Activated gamma-delta T cell treated with Interleukin-2 at 50 U/mL for 16 hours (primary cell): ENCODE measurements around the gene SPNS2.
"Not testable (repeated sequence)": the region's sequence is repeated elsewhere in the genome, so short reads cannot be mapped to it uniquely, and the experiment has no call there.

Experiments used
- DNase-seq: peaks from one replicate; pipeline ENCODE4 v3.0.0-alpha.2; 2020

SPNS2 gene

DNA sequence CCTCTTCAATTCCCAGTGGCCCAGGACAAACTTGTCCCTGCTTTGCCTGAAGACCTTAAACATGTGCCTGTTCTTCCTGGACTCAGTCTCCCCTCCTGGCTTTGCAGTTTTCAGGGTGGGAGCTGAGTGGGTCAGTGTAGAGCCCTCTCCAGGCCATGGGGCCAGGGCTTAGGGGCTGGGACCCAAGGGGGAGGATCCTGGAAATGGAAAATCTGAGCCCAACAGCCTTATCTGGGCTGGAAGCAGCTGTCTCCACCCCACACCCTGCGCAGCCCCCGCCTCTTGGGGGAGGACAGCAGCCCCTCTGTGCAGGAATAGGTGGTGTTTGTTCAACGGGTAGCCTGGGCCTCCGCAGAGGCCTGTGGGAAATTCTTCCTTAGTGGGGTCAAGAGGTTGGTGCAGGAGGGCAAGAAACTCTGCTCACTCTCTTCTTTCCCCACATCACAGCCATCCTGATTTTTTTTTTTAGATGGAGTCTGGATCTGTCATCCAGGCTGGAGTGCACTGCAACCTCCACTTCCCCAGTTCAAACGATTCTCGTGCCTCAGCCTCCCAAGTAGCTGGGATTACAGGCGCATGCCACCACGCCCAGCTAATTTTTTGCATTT, 78.8 kb downstream of the SPNS2 start:
- DNase-seq = no peak

DNA sequence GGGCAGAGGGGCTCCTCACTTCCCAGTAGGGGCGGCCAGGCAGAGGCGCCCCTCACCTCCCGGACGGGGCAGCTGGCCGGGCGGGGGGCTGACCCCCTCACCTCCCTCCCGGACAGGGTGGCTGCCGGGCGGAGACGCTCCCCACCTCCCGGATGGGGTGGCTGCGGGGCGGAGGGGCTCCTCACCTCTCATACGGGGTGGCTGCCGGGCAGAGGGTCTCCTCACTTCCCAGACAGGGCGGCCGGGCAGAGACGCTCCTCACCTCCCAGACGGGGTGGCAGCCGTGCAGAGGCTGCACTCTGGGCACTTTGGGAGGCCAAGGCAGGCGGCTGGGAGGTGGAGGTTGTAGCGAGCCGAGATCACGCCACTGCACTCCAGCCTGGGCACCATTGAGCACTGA, 79.7 kb downstream of the SPNS2 start:
- not testable (repeated sequence) for DNase-seq

DNA sequence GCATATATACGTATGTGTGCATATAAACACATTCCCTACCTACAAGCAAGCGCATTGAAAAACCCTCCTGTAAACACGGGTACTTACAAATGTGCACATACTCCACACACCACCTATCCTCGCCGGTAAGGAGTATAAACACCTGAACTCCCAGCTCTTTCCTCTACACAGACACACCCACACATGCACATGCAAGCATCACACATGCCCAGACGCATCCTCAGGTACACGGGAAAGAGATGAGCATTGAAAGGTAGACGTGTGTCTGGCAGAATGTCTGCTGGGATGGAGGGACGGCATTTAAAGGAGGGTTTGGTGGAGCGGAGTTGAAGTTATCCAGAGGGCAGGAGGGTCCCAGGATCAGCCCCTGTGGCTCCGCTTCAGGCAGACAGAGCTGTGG, 81.0 kb downstream of the SPNS2 start:
- no peak for DNase-seq

DNA sequence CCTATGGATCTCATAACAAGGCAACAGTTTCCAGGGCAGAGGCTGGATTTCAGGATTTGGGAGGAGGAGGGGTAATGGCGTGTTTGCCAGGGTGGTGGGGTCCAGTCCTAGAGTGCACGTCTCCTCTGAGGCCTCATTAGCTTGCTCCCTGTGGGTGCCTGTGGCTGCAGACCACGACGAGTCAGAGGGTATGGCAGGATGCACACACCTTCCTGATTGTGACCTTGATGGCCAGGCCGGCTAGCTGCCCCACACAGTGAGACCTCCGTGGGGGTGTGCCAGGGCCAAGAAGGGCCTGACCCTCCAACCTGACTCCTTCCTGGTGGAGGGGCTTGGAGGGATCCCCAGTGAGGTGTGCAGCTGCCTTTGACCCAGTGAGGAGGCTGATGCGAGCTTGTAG, 81.6 kb downstream of the SPNS2 start:
- DNase-seq = no peak

DNA sequence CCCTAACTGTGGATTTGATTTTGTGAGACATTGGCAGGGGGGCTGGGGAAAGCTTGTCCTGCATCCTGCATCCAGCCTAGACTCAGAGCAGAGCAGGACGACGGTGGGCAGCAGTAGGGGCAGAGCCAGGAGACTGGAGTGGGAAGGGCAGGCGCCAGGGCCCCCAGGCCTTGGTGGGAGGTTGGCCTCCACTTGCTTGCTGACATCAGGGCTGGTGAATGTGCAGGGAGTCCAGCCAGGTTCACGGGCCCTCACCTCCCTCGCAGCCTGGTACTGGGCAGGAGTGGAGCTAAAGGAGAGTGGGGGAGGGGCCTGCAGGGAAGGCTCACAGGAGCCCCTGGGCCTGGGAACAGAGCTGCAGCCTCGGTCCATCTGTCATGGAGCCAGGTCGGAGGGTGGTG, 83.4 kb downstream of the SPNS2 start:
- DNase-seq = no peak

DNA sequence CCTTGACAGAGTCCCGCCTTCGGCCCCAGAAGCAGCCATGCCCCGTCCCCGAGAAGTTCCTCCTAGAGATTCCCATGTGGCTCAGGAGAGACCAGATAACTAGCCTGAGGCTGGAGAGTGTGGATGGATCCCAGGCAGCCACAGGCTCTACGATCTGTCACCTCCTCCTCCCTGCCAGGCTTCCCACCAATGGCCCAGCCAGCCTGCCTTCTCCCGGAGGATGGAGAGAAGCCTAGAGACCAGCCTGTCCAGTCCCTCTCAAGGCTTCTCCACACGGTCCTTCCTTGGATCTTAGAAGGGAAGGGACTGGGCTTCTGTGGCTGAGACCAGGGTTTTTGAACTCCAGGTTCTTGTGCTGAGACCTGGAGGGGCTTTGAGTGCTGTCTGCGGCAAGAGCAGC, 84.0 kb downstream of the SPNS2 start:
- no peak for DNase-seq

DNA sequence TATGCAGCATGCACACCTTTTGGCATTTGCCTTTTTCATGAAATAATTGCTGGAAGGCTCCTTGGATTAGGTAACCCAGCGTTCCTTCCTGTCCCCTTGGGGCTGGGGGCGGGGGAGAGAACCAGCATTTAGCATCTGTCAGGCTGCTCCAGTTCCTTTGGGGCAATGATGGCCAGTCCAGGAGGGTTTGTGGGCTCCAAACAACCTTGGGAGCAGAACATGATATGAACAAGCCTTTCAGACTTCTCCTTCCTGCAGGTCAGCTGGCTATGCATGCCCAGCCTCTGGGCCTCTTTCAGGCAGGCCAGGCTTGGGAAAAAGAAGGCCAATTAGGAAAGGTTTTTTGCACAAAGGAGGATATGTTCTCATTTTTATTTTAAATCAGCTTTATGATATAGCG, 84.5 kb downstream of the SPNS2 start:
- no peak for DNase-seq

DNA sequence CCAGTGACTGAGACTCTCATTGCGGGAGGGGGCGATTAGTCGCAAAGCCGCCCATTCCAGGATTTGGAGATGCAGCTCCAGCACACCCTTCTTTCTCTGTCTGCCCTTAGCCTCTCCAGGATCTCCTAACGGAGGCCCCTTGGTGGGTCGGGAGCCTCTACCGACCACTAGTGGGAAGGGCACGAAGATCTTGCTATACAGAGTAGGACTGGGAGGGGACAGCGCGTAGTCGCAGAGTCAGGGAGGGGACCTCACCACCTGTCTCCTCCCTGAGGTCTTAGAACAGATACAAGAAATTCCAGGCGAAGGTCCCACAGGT, 85.1 kb downstream of the SPNS2 start:
- no peak for DNase-seq

DNA sequence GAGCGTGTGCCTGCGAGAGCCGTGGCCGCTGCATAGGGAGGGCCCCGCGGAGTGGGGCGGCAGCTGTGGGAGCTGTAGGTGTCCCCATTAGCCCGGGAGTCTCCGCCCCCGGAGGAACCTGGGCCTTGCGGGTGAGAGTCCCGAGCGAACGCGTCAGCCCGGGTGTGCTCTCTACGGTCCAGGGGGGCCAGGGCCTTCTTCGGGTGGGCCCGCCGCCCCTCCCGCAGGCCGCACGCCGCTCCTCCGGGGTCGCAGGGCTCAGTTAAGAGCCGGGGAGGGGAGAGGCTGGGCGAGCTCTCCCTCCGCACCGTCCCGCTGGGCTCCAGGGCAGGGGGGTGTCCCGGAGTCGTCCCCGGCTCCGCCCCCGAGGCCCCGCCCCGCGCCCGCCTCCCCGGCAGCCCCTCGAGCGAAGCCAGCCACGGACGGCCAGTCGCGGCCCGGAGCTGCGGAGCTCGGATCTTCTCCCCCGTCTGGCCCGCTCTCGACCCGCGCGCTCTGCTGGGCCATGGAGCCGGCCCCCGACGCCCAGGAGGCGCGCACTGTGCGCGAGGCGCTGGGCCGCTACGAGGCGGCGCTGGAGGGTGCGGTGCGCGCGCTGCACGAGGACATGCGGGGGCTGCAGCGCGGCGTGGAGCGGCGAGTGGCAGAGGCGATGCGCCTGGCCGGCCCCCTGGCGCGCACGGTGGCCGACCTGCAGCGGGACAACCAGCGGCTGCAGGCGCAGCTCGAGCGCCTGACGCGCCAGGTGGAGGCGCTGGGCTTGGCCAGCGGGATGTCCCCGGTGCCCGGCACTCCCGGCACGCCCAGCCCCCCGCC, 85.6 kb downstream of the SPNS2 start, which contains the start of gene SMTNL2:
Gene SMTNL2, plus strand, starts transcription at position 429 of the 816 bp plus-strand sequence. Its CDS starts 77 bp downstream, at position 506.
- DNase-seq = no peak

DNA sequence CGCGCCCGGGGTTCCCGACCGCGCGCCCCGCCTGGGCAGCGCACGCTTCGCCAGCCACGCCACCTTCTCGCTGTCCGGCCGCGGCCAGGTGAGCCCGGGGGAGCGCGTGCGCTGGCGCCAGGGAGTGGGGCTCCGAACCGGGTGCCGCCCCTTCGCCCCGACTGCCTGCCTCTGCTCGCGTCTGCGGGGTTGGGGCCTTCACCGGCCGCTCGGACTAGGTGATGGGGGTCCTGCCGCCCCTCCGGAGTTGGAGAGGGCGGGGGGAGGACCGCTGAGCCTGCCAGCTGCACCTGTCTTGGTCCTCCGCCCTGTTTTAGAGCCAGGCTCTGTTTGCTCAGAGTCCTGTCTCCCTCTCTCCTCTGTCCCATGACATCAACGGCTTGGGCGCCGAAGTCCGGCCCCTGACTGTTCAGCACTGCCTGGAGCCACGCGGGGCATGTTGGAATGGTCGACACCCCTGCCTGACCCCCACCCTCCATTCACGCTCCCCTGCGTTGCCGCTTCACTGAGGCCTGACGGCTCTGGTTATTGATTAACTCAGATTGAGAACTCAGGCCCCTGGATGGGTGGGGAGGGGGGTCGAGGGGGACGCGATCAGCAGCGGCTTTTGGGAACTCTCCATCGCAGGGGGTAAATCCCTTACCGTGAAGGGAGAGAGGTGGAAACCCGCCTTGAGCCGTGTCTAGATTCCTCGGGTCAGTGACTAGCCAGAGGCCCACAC, 86.4 kb downstream of the SPNS2 start:
- DNase-seq = no peak

DNA sequence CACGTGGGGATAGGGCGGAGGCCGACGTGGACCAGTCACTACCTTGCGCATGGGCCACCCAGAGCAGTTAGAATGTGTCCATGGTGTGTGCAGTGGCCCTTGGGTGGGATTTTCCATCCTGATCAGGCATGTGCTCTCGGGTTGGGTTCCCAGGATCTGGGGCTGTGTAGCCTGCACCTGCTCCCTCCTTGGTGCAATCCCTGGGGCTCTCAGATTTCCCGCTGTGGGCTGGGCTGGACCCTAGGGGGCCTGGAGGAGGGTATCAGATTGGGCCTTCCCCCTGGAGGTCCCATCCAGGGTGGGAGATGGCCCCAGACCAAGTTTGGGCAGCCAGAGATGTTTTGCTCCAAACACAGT, 86.9 kb downstream of the SPNS2 start:
- DNase-seq = no peak

DNA sequence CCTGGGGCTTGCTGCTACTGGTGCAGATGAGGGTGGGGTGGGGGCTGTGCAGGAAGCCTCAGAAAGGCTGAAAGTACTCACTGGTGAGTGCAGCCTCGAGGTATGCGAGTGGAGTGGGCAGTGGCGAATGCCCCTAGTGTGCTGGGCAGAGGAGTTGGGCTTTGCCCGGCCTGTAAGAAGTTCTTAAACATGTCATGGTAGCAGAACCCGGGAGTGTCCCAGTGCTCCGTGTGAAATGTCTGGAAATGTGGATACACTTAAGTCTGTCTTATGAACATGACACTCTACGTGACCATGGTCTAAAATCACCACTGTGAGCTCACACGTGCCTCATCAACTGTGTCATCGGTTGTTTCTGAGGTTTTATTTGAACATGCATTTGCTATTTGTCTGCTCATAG, 87.4 kb downstream of the SPNS2 start:
- DNase-seq = no peak

DNA sequence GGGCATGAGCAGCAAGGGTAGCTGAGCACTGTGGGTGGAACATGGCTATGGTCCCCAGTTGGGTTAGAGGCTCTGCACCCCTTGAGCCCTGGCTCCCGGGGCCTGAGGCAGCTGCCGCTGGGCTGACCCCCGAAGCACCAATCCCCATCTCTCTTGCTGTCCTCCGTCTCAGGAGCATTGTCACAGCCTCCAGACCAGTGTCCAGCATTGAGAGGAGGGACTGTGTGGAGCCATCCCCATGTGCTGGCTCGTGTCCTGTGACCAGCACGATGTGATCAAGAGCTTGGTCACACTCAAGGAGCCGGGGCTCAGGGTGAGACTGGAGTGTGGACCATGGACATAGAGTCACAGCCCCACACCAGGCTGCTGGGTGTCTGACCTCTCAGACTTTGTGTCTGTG, 88.5 kb downstream of the SPNS2 start:
- DNase-seq = no peak

DNA sequence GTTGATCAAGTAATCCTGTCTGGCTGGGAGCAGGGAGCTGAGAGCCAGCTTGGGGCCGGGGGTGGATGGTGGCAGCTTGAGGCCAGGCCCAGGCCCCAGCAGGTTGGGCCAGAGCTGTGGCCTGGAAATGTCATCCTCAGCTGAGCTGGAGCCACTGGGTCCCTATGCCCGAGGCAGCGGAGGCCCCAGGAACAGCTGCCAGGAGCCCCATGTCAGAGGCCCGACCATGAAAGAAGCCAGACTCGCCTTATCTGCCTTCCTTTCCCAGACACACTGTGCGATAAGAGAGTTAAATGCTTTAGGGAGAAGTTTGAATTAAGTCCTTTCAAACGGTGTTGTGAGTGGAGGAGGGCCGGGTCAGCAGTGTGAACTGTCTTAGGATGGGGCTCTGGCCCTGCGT, 89.1 kb downstream of the SPNS2 start:
- no peak for DNase-seq

DNA sequence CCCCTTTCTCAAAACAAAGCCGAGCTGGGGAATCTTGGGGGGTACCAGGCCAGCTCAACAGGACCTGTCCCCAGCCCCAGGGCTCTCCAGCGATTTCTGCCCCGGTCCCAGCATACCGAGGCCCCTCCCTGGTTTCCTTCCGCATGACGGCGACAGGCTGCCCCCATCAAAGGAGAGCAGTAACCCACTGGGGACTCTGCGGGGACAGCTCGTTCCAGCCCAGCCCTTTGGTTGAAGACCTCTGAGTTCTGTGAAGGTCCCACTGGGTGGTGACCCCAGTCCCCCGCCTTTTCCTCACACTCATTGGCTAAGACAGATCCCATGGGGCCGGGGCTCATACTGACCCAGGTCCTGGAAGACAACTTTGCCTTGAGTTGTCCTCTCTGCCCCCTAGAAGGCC, 89.7 kb downstream of the SPNS2 start:
- no peak for DNase-seq
